GM18499 (cell line): ENCODE results near the gene RIGI.
A peak's percentile ranks its signal among the peaks of the same experiment; 100 is the strongest.
"Not testable (repeated sequence)": the region's sequence is repeated elsewhere in the genome, so short reads cannot be mapped to it uniquely, and the experiment has no call there.

ENCODE experiments used
- ATAC-seq: cut with Tn5 transposase; IDR thresholded peaks from one replicate; pipeline ENCODE4 v1.9.1; 2021; ENCODE audit warnings: moderate number of reproducible peaks; ENCODE audit not compliant: insufficient read depth, unreplicated experiment

Gene RIGI

DNA sequence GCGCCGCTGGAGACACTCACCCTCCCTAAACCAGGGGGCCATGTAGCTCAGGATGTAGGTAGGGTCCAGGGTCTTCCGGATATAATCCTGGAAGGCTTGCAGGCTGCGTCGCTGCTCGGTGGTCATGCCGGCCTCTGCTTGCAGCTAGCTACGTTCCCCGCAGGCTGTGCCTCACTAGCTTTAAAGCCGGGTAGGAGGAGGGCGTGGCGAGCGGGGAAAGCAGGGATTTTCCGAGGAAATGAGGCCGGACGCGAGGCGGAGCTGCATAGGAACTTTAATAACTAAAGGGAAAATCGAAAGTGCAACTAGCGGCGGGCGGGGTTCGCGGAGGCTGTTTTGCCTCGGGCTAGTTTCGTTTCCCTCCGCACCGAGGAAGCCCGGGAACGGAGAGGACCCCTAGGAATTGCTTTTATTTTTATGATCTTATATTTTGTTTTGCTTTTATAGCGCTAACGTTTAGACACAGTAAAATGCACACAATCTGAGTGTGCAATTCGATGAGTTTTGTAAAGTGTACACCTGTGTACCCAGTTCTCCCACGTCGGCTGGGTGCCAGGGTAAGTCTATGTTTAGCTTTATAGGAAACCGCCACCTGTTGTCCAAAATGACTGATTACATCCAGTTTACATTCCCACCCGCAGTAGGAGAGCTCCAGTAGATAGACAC, at the start of gene RIGI:
Gene RIGI (minus strand): TSS at position 156 of the 666 bp plus-strand sequence. CDS start 30 bp downstream, at position 126.
- peak; percentile 63 for ATAC-seq

GRCh38 chr9:32574858-32575257, 48.9 kb upstream of the RIGI start:
- ATAC-seq, result no peak

DNA sequence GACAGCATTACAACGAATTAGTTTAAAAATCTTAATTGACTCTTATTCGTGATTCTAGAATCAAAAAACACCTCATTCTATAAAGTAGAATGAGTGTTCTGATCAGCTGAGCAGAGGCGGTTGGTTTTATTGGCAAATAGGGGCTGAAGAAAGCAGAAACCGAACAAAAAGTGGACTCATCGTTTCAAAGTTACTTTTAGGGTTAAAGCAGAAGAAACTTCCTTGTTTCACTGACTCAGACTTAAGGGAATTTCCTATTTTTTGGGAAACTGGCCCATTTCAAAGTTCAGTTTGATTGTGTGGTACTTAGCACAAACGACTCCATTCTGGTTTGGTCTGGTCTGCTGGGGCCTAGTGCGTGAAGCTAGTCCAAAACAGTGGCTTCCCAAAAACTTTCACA, 47.8 kb upstream of the RIGI start:
- no peak for ATAC-seq

DNA sequence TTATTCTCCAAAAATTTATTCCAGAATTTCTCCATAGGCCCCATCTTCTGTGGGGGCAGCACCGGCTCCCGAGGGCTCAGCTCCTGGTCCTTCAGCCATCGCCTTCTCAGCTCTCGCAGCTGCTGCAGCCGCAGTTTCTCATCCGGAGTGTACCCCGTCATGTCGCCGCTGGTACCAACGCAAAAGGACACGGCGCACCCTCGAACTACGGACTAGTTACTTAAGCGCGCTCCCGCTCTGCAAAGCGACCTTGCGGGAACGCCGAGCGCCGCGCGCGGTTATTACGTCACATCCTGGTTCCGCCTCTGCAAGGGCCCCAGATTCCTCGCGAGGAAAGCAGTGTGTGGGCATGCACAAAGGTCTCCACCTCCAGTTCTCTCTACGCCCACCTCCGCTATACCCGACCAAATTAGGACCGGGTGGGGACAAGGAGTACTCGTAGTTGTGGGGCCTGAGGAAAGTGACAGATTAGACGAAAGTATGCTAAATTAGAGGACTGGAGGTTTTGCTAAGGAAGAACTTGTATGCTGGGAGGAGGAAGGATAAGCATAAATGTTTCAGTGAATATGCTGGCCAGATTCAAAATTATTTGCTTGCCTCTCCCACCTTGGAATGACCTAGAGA, 47.0 kb upstream of the RIGI start, which contains the start of gene NDUFB6:
Gene NDUFB6 (minus strand): TSS at position 260 of the 624 bp plus-strand sequence. CDS start 99 bp downstream, at position 161.
- ATAC-seq, result peak; percentile 74

DNA sequence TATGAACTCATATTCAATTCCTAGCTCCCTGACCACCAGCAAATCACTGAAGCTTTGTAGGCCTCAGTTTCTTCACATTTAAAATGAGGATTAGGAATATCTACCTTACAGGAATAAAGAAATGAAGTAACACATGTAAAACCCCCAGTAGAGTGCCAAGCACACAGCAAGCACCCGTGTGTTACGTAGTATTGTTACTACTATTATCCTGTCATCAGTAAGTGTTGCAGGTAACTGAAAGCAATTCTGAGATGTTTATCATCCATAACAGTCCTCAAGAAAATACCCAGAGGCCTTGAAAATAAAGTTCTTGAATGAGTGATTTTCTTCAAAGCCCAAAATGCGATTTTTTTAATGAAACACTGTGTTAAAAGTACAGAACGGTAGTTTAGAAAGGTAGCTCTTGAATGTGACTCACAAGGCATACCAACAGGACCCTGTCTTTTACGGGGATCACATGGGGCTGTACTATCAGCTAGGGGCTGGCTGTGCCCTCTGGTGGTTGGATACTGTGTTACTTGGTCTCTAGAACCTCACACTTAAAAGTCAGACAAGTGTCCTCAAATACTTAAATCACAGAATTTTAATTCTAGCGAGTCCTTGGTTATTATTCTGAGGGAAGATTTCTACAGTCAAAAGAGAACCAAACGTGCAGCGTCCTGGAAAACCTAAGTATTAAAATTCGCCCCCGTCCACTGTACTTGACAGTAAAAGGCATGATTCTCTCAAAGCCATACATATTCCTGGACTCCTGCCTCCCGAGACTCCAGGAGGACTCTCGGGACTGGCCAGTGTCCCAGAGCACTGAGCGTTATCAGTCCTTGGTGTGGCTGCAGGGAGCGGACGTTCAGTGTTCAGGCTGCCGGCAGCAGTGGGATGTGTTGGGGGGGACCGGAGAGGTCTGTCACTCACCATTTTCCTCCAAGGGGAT, 46.2 kb upstream of the RIGI start:
- peak; percentile 90 for ATAC-seq

DNA sequence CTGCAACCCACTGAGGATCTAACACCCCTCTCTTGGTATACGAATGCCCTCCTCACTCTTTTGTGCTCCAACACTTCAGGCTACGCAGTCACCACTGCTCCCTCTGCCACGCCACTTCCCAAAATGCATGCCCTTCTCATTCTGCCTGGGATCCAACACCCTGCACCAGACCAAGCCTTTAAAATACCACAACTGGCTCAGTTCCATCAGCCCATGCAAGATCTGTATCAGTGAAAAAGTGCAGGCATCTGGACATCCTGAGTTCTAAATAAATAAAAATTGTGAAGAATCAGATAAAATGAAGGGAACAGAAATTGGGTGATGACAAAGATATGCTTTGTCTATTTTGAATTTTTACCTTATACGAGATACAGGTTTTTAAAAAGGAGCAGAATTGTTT, 44.3 kb upstream of the RIGI start:
- ATAC-seq, result no peak

DNA sequence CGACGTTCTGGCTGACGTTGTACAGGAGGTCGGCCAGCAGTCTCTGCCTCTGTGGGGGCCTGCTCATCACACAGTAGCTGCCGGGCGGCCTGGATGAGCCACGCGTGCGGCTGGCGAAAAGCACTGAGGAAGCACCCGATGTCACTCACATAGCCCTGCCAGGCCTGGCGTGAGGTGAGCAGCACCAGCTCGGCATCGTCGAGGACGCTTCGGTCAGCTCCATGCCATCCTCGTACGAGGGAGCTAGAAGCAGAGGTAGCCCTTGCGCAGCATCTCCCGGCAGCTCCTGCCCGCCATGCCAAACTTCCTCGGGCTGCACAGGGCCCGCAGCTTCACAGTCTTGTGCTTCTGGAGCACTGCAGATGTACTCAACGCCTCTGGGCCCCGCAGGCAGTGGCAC, 40.8 kb upstream of the RIGI start:
- ATAC-seq, result no peak

DNA sequence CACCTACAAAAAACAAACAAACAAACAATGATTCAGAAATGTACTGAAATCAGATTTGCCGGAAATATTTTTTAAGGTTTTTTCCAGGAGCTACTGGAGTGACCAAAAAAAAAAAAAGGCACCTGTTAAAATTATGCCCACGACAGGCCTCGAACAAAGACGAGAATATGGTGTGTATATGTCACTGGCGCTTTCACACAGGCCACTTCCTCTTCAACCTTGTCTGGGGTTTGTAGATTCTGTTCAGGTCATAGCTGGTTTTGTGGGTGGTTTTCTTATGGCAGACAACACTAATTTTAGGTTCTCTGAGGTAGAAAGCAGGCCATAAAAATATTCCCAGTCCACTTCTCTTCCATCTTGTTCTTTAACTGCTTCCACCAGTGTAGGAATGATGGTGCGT, 40.0 kb upstream of the RIGI start:
- ATAC-seq, result no peak

- ATAC-seq, result no peak
Observed at GRCh38 chr9:32558408-32558934, 32.5 kb upstream of the RIGI start.

- ATAC-seq, result no peak
Observed at GRCh38 chr9:32554591-32554990, 28.6 kb upstream of the RIGI start.

DNA sequence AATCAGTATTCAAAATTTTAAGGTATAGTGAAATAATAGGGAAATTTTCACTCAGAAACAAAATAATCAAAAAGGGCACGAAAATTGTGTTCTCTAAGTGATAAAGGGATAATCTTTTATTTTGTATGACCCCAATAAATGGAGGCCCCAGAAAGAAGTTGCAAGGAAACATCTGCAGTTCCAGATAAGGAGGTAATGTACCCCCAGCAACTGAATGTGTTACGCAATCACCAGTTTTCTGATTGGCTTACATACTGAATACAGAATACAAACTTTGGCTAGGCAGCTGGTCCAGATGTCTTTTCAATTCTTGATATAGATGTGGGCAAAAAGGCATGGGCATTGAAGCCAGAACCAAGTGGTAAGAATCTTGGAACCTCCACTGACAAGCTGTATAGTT, 28.1 kb upstream of the RIGI start:
- no peak for ATAC-seq

DNA sequence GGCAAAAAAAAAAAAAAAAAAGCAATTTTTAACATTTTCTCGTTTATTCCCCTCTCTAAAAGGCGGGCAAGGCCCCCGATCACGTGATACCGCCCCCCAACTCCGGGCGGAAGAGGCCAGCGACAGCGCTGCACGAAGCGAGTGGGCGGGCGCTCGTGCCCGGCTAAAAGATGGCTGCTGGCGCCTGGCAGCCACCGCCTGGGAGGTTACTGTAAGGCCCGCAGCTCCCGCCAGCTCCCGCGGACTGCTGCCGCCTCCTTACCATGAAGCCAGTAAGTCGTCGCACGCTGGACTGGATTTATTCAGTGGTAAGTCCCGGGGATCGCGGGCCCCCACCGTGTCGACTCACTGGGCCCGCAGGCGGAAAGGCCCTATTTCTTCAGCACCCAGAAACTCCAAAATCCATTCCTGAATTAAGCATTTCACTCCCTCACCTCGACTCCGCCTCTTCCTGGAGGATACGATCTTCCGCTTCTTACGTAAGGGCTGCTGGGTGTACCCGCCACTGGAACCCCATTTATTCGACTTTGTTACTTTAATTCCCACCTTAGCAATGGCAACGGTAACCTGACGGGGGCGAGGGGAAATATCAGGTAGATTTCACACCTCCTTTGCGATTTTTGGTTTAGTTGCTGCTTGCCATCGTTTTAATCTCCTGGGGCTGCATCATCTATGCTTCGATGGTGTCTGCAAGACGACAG, 26.3 kb upstream of the RIGI start, which contains the start of the genes SMIM27 and TOPORS:
Gene SMIM27 (plus strand): TSS at position 156 of the 701 bp plus-strand sequence. CDS start 108 bp downstream, at position 264.
Gene TOPORS (minus strand): TSS at position 415 of the 701 bp plus-strand sequence. CDS start 150 bp downstream, at position 265.
- ATAC-seq, result peak; percentile 42

- no peak for ATAC-seq
Observed at GRCh38 chr9:32551276-32552051, 25.5 kb upstream of the RIGI start.

- ATAC-seq, result peak; percentile 44
Observed at GRCh38 chr9:32550562-32551275, 24.7 kb upstream of the RIGI start.

GRCh38 chr9:32550150-32550561, 24.2 kb upstream of the RIGI start:
- no peak for ATAC-seq

DNA sequence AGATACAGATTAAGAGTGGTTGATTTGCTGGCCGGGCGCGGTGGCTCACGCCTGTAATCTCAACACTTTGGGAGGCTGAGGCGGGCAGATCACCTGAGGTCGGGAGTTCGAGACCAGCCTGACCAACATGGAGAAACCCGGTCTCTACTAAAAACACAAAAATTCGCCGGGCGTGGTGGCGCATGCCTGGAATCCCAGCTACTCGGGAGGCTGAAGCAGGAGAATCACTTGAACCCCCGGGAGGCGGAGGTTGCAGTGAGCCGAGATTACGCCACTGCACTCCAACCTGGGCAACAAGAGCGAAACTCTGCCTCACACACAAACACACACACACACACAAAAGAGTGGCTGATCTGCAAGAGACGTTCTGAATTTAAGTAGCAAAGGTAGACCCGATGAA, 22.2 kb upstream of the RIGI start:
- ATAC-seq, result not testable (repeated sequence)

GRCh38 chr9:32545884-32546283, 19.9 kb upstream of the RIGI start:
- ATAC-seq, result no peak

GRCh38 chr9:32543047-32543446, 17.1 kb upstream of the RIGI start:
- no peak for ATAC-seq
